ENCODE results near the gene CTXN1.

CTXN1 gene

DNA sequence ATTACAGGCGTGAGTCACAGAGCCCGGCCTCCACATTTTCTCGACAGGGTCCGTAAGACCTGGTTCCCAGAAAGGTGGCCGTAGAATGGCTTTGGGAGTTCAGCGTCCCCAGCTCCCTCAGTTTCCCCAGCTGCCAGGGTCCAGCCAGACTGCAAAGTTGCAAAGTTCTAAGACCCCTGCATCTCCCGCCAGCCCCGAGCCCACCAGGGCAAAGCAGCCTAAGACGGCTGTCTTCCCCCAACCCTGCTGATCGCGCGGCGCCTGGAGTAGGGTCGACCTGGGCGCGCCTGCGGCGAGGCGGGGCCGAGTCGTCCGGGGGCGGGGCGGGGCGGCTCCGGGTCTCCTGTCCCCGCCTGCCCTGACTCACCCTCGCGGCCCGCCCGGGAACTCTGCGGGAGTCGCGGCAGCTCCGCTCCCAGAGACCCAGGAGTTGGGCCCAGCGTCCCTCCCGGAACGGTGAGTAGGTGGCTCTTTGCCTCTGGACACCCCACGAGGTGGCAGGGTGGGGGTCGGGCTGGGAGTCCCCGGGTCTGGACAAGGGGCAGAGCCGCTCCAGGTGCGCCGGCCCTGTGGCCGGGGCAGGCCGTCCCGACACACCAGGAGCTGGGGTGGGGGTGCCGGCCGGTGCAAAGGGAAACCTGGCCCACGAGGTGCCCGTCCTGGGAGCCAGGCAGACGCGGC, 37.6 kb downstream of the CTXN1 start, which contains the start of gene LRRC8E:
TSS of gene LRRC8E (plus strand) at position 366 of the 681 bp plus-strand sequence. CDS start 7,094 bp downstream, outside the sequence.
- in situ Hi-C loops (cut with MboI; ENCODE audit: low sequenced_read_pairs, unreplicated experiment) = no loop called here
- no peak for DNase-seq (ENCODE audit: low spot score)
- no peak for TF ChIP-seq CTCF (IDR thresholded peaks at IDR 0.05; ENCODE audit: borderline replicate concordance, control extremely low read depth, extremely low read depth, insufficient read depth, missing control alignments)

DNA sequence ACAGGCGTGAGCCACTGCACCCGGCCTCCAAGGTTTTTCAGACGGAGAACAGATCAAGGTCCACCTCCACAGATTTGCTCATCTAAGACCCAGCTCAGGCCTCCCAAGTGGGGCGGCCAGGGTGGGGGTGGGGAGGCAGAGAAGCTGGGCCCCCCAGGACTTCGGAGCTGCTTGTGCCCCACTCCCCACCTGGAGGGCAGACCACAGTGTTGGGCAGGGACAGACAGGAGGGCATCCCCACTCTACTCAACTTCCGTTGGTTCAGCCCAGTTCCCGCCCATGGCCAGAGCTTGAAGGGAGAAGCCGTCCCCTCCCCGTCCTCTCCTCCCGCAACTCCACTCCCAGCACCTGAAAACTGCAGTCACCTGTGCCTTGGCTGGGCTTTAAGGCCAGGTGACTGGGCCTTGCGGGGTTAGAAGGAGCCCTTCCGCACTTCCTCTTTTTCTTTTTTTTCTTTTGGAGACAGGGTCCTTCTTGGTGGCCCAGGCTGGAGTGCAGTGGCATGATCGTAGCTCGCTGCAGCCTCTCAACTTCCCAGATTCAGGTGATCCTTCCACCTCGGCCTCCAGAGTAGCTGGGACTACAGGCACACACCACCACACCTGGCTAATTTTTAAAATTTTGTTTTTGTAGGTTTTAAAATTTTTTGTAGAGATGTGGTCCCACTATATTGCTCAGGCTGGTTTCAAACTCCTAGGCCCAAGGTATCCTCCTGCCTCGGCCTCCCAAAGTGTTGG, 38.4 kb downstream of the CTXN1 start:
- in situ Hi-C loops (cut with MboI; ENCODE audit: low sequenced_read_pairs, unreplicated experiment) = no loop called here
- TF ChIP-seq CTCF (IDR thresholded peaks at IDR 0.05; ENCODE audit: borderline replicate concordance, control extremely low read depth, extremely low read depth, insufficient read depth, missing control alignments) = no peak
- DNase-seq (ENCODE audit: low spot score) = no peak

GRCh38 chr19:7885818-7886217, 40.1 kb downstream of the CTXN1 start:
- DNase-seq (ENCODE audit: low spot score) = no peak
- in situ Hi-C loops (cut with MboI; ENCODE audit: low sequenced_read_pairs, unreplicated experiment) = no loop called here
- TF ChIP-seq CTCF (IDR thresholded peaks at IDR 0.05; ENCODE audit: borderline replicate concordance, control extremely low read depth, extremely low read depth, insufficient read depth, missing control alignments) = no peak

DNA sequence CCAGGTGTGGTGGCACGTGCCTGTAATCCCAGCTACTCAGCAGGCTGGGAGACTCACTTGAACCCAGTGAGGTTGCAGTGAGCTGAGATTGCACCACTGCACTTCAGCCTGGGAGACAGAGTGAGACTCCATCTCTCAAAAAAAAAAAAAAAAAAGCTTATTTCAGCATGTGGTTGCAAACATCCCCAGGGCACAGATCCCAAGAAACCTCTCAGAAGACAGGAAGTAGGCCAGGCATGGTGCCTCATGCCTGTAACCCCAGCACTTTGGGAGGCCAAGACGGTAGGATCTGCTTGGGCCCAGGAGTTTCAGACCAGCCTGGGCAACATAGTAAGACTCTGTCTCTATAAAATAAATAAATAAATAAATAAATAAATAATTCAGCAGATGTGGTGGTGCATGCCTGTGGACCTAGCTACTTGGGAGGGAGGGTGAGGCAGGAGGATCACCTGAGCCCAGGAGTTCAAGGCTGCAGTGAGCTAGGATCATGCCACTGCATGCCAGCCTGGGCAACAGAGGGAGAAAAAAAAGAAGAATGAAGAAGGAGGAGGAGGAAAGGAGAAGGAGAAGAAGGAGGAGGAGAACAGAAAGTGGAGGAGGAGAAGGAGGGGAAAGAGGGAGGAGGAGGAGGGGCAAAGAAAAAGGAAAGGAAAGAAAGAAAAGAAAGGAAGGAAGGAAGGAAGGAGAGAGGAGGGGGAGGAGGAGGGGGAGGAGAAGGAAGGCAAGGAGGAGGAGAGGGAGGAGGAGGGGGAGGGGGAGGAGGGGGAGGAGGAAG, 42.0 kb downstream of the CTXN1 start:
- no peak for DNase-seq (ENCODE audit: low spot score)
- in situ Hi-C loops (cut with MboI; ENCODE audit: low sequenced_read_pairs, unreplicated experiment) = no loop called here
- TF ChIP-seq CTCF (IDR thresholded peaks at IDR 0.05; ENCODE audit: borderline replicate concordance, control extremely low read depth, extremely low read depth, insufficient read depth, missing control alignments) = no peak

DNA sequence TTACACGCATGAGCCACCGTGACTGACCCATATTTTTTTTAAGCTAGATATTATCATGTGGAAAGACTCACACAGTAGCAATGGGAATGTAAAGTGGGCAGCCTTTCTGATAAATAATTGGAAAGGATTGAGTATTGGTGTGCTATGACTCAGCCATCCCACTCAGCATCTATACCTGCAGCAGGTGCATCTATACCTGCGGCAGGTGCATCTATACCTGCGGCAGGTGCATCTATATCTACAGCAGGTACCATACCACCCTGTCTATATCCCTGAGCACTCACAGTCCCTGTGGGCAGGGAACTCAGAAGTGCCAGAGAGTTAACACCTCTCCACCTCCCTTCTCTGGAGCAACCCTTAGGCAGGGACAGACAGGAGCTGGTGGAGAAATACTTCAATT, 42.8 kb downstream of the CTXN1 start:
- in situ Hi-C loops (cut with MboI; ENCODE audit: low sequenced_read_pairs, unreplicated experiment) = no loop called here
- DNase-seq (ENCODE audit: low spot score) = no peak
- no peak for TF ChIP-seq CTCF (IDR thresholded peaks at IDR 0.05; ENCODE audit: borderline replicate concordance, control extremely low read depth, extremely low read depth, insufficient read depth, missing control alignments)

GRCh38 chr19:7881910-7882309, 44.0 kb downstream of the CTXN1 start:
- in situ Hi-C loops (cut with MboI; ENCODE audit: low sequenced_read_pairs, unreplicated experiment) = no loop called here
- DNase-seq (ENCODE audit: low spot score) = no peak
- TF ChIP-seq CTCF (IDR thresholded peaks at IDR 0.05; ENCODE audit: borderline replicate concordance, control extremely low read depth, extremely low read depth, insufficient read depth, missing control alignments) = no peak

Data from GM13976 (cell line).